HG02852 (cell line): ENCODE data around the gene TECPR1.
A peak's percentile ranks its signal among the peaks of the same experiment; 100 is the strongest.

Experiments used
- ATAC-seq: cut with Tn5 transposase; IDR thresholded peaks from one replicate; pipeline ENCODE4 v1.9.1; 2021; ENCODE audit warnings: mild to moderate bottlenecking, moderate library complexity; ENCODE audit not compliant: unreplicated experiment

TECPR1 gene

DNA sequence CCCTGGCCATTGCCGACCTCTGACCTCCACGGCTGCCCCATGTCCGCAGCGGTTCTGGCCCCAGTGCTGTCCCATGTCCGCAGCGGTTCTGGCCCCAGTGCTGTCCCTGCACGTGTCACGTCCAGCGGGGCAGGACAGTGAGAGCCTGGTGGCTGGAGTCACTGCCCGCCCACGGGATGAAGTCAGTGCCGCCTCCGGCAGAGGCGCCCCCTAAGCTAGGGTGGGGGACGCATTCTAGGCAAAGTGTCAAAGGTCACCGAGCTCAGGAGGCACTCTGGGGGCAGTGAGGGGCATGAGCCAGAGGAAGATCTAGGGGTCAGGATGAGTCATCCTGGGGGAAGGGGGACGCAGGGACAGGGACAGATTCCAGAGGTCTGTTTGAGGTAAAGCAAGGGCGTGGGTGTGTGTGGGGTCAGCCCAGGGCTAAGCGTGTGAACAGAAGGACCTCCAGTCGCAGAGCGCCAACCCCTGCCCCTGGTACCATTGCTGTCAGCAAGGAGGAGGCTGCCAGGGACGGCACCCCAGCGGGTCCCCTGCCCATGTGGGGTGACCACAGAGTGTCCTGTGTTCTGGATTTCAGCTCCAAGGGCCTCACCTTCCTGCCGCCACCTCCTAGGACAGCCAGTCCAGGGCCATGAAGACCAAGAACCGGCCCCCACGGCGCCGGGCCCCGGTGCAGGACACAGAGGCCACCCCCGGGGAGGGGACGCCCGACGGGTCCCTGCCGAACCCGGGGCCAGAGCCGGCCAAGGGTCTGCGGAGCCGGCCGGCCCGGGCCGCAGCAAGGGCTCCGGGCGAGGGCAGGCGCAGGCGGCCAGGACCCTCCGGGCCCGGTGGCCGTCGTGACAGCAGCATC is 40.1 kb downstream of the TECPR1 start:
- no peak for ATAC-seq

DNA sequence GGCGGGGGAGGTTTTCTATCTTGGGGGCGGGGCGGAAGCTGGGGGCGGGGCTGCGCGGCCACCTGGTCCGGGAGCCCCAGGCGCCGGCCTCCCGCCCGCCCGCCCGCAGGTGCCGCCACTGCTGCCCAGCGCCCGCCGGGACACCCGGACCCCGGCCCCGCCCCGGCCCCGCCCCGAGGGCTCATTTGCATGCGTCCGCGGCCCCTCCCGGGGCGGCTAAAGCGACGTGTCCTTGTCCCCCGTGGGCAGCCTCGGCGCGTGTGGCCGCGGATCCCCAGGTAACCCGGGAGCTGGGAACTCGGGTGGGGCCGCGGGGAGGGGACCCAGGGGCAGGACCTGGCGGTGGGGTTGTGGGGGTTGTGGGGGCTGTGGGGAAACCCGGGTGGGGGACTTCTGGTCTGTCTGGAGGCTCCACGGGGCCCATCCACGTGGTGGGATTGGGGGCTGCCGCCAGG is 40.8 kb downstream of the TECPR1 start, which contains the start of gene BHLHA15:
BHLHA15 (plus strand) TSS at position 219 of the 455 bp plus-strand sequence. CDS start 871 bp downstream, outside the sequence.
- peak; percentile 38 for ATAC-seq

DNA sequence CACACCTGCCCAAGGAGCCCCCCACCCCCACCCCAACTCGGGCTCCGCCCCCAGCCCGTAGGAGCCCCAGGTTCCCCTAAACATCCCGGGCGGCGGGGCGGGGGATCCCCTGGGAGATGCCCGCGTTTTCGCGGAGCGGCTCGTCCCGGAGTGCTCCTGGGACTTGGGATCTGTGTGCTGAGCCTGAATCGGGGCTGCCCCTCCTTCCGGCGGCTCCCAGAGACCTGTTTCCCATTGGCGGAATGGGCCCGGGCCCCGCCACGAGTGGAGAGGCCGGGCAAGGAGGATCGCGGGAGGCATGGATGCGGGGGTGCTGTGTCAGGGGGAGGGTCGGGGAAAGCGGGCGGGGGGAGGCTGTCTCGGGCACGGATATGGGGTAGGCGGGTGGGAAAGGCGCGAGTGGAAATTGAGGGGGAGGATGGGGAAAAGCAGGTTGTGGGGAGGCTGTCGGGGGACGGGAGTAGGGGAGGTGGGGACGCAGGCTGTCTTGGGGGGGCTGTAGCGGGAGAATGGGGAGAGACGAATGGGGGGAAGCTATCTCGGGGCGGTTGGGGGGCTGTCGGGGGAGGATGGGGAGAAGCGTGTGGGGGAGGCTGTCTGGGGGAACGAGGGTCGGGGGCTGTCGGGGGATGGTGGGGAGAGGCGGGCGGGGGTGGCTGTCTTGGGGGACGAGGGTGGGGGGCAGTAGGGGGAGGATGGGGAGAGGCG is 41.4 kb downstream of the TECPR1 start:
- no peak for ATAC-seq

DNA sequence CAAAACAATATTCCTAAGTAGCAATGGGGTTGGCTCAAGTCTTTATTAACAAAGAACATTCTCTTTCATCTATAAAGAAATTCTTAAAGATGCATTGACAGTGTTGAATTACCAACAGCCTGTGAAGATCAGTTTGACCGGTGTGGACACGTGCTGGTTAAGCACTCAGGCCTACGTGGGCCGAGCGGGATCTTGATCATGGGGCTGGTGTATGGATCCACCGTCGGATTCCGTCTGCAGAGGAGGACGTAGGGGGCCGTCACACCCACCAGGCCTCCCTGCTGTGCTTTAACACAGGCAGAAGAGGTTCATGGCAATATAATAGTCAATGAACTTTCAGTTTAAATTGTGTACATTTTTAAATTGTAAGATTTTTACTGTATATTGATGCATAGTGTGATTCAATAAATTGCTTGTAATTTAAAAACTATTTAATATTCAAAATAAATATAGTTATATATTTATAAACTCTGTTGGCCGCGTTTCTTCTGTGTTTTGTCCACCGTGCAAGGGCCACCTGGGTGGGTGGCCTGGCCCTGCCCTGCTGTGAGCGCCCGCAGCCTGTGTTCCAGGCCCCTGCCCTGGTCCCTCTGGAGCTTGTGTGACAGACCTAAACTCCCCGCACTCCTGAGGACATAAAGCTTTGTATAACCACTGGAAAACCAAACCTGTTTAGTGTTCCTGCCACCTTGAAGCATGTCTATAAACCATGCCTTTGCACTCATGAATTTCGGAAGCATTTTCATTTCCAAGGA is 42.7 kb downstream of the TECPR1 start:
- no peak for ATAC-seq

DNA sequence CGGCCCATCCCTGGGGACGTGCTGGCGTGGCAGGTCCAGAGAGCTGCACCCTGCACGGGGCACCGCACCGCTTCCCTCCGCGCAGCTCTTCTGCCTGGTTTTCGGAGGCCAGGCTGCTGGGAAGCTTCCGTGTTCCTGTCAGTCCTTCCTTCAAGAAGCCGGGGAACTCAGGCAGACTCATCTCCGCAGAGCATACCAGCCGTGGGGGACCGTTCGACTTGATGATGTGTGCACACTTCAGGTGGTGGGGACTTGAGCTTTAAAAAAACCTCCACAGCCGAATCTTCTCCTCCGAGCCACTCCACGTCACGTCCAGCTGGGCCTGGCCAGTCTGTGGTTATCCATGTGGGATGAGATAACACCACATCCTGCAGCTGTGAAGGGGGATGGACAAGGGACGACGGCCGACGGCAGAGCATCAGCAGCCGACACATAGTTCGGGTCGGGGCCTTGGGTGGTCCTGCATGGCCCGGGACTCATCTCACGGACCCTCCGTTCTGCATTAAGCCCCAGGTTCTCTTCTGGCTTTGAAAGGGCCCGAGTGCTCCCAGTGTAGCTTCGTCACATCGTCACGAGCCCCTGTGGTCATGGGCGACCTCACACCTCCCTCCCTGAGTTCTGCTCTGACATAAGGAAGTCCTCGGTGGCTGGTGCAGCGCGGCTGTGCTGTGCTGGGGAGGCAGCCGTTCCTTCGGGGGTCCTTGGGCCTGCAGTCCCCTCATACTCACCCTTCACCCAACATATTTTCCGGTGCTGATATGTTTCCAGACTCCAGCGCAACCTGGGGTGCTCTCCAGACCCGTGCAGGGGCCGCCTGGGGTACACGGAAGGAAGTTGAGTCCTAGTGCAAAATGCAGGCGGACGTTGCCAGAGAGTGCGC is 45.3 kb downstream of the TECPR1 start:
- no peak for ATAC-seq

DNA sequence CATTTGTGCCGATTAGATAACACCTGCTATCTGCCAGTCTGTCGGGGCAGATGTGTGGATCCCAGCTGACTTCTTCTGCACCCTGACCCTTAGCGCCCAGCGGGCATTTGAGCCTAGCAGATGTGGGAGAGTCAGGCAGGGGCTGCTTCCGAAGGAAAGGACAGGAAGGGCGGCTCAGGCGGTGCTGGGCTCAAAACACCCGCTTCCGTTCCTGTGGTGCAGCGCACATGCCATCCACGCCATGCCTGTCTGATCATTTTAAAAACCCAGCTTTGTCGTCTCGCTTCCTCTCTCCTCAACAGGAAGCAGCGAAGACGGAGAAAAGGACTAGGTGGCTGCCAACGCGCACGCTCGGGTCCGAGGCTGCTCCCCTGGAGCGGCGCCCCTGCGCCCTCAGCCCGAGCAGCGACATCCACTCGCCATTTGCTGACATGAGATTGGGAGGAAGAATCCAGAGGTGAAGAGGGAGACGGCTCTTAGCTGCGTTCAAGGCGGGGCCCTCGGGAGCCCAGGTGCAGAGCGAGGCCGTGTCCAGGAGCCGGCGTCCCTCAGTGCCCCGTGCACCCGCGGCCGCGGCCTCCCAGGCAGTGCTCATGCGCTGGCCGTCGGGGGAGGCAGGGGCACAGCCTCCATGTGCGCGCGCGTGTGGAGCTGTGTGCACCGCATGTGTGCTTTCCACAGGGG is 46.7 kb downstream of the TECPR1 start:
- ATAC-seq, result no peak

DNA sequence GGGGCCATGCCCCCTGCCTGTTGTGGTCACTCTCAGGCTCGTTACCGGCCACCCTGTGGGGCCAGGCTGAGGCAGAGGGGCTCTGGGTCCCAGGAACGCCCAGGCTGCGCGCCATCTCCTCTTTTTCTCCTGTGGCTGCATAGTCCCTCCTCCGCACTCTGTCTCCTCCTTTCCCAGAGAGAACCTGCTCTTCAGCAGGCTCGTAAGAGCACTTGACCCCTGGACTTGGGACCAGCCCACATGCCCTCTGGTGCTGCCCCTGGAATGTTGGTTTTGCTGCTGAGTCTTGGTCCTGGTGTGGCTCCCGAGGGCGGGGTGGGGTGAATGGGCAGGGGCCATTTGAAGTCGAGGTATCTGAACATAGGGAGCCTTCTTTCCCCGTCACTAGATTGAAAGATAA is 47.4 kb downstream of the TECPR1 start:
- ATAC-seq, result no peak

DNA sequence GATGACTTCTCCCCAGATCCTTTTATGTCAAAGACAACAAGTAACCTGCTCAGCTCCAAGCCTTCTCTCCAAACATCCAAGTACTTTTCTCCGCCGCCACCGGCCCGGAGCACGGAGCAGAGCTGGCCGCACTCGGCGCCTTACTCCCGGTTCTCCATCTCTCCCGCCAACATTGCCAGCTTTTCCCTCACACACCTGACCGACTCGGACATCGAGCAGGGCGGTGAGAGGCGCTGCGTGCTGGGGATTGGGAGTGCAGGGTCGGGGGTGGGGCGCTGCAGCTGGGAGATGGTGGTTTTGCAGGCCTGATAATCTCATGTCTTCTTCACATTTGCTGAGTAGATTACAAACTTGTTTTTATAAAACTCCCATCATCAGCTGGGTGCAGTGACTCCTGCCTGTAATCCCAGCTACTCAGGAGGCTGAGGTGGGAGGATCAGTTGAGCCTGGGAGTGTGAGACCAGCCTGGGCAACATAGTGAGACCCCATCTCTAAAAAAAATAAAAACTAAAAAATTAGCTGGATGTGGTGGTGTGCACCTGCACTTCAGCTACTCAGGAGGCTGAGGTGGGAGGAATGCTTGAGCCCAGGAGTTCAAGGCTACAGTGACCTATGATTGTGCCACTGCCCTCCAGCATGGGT is 47.9 kb downstream of the TECPR1 start:
- ATAC-seq, result no peak

DNA sequence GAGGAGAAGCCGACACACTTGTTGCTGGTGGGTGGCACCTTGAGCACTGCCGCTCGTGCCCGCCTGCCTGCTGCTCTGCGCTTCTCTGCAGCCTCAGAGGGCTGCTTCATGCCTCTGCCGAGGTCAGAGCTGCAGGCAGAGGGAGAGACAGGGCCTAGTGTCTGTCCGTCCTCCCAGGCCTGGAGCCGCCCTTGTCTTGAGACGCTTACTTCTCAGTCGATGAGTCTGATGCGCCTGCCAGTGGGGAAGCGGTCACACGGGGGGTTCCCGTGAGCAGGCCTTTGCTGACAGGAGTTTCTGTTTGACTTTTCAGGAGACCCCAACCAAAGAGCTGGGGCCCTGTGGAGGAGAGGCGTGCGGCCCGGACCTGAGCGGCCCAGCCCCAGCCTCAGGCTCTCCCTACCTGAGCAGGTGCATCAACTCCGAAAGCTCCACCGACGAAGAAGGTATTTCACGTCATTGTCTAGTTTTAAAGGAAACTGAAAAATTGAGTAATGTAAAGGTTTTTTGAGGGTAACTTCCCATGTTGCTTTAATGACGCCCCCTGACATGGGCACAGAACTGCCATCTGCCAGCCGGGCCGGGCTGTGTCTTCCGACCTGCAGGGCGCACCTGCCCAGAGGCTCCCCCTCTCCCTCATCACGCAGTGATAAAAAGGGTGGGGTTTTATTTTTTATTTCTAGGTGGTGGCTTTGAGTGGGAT is 48.6 kb downstream of the TECPR1 start:
- ATAC-seq, result peak; percentile 42

DNA sequence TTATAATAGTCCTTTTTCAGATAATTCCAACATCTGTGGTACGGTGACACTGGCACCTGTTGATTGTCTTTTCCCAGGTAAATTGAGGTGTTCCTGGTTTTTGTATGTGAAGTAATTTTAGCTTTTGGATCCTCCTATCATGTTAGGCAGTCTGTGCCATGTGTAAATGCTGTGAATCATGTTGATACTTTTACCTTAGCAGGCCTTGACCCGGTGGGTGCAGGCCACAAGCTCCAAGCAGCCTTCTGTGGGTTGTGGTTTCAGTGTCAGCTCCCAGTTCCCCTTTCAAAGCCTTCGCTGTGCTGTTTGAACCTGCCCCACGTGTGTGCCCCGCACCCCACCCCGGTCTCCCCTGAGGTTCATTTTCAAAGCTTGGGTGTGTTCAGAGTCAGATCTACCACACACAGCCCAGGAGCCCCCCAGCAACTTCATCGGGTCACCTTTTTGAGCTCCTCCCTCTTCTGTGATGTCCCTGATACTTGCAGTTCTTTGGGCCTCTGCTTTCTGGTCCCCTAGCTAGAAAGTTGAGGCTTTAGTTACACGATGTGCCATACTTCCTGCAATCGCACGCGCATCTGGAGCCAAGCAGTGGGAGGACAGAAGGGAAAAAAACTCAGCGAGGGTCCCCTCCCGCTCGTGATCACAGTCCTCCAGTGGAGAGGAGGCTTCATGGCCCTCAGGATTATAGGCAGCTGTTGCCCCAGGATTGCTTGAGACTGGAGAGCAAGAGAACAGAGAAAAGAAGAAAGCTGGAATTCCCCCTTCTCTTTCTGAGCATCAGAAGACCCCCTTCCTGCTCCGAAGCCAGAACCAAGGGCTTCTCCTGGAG is 49.5 kb downstream of the TECPR1 start:
- ATAC-seq, result peak; percentile 82

DNA sequence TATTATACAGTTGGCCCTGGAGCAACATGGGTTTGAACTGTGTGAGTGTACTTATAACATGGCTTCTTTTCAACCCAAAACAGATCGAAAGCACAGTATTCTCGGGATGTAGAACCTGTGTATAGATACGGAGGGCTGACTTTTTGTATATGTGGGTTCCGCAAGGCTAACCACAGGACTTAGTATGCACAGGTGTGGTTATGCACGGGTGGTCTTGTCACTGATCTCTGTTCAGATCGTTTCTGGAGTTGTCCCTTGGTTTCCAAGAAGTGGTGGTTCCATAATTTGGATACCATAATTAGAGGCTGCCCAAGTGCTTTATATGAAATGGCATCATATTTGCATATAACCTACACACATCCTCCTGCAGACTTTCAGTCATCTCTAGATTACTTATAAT is 51.7 kb downstream of the TECPR1 start:
- peak; percentile 46 for ATAC-seq

DNA sequence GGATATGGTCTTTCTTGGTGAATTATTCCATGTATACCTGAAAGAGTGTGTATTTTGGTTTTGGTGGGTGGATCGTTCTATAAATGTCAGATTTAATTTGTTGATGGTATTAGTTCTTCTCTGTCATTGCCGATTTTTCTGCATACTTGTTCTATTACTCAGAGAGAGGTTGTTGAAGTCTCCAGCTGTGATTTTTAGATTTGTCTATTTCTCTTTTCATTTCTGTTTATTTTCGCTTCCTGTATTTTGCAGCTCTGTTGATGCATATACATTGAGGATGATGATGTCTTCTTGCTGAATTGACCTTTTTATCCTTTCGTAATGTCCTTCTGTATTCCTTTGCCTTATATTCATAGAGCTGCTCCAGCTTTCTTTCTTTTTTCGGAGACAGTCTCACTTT is 52.9 kb downstream of the TECPR1 start:
- no peak for ATAC-seq

DNA sequence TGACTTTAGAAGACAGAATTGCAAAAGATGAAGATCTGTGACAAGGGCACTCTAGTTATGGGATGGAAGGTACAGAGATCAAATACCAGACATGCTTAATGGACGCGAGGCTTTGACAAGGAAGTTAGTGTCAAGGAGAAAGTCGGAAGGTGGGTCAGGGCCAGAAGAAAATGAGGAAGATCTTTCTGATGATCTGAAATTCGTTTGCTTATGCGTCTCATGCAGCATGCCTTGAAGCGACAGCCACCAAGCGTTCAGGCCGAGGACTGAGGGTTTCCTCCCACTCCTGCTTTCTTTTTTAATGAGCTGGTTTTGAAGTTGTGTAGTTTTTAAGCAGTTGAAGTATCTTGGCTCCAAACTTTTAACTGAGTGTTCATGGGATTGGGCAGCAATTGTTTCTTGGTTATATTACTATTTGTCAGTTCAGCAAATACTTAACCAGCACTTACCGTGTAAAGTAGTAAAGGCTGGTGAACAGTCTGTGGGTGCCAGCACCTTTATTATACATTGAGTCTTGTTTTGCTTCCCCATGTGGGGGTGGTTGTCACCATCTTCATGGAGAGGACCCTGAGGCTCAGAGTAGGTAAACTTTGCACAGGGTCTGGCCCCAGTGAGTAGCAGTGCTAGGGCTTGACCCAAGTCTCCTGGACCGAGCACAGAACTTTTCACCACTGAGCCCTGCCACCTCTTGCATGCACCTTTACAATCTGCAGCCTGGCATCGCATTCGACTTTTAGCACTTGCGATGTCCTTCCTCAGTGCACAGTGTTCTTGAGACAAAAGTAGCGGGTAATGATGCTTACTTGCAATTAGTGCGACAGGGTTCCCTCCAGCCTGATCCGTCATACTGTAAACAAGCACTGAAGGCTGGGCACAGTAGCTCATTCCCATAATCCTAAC is 55.1 kb downstream of the TECPR1 start:
- ATAC-seq, result no peak

DNA sequence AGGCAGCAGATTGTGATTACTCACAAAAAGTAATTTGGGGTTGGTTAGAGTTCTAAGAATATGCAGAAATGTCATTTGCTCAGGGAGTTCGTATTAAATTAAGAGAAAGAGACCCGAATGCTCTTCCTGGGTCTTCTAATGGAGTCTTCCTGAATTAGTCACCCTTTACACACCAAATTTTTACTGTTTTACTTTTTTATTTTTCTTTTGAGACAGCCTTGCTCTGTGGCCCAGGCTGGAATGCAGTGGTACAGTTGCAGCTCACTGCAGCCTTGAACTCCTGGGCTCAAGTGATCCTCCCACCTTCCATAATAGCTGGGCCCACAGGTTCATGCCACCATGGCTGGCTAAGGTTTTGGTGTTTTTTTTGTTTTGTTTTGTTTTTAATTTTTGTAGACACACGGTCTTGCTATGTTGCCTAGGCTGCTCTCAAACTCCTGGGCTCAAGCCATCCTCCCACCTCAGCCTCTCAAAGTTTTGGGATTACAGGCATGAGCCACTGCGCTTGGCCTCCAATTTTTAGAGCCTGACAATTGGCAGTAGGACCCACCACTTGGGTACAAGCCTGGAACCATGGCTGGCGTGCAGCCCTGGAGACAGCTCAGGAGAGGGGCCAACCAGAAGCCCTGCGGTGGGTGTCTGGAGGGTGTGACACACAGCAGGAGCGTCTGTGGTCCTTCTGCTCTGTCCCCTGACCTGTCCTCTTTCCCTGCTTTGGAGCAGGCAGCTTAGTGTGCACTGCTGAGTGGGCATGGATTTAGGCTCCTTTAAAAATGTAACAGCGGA is 57.2 kb downstream of the TECPR1 start:
- ATAC-seq, result no peak

DNA sequence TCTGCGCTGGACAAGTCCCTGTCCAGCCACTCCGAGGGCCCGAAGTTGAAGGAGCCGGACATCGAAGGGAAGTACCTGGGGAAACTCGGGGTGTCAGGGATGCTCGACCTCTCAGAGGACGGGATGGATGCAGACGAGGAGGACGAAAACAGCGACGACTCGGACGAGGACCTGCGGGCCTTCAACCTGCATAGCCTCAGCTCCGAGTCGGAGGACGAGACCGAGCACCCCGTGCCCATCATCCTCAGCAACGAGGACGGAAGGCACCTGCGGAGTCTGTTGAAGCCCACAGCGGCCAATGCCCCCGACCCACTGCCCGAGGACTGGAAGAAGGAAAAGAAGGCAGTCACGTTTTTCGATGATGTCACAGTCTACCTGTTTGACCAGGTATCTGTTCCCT is 57.8 kb downstream of the TECPR1 start:
- ATAC-seq, result no peak
